ENCODE measurements around the gene TTLL8.

Gene TTLL8

GRCh38 chr22:50058061-50058905, at the start of gene TTLL8:
TSS of gene TTLL8 (minus strand) at chr22:50058298.
- Histone ChIP-seq H3K4me1 (ENCODE audit: insufficient read depth, low read length) (no peaks in the 10 kb centered on the region; the same call in 1 of the 2 replicates), H3K9ac (ENCODE audit: low read depth, low read length) (peak within 1 kb of the TSS; percentile 62; the same call in 1 of the 2 replicates), H3K9me3 (ENCODE audit: control insufficient read depth, insufficient read depth, low read length) (no peaks in the 10 kb centered on the region), H3K36me3 (ENCODE audit: insufficient read depth, low read length) (no peaks in the 10 kb centered on the region)

DNA sequence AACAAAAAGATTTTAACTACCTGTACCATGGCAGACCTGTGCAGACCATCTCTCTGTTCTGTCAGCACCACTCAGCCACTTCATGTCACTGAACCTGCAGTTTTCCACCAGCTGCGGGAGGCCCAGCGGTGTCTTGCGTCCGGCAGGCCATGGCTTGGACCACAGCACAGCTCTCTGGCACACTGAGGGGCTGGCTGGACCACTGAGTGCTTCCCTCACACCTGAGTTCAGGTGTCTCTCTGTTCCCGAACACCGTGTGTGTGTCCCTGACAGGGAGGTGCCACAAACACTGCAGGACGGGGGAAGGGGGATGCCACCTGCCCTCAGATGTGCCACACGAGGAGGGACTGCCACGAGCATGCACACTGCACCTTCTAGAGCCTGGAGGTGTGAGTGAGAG, 49.4 kb upstream of the TTLL8 start:
- Histone ChIP-seq H3K9ac (ENCODE audit: low read depth, low read length) (no peak overlapping the region), H3K4me1 (ENCODE audit: insufficient read depth, low read length) (peaks cover 5% of the 10 kb centered on the region; the same call in 1 of the 2 replicates), H3K36me3 (ENCODE audit: insufficient read depth, low read length) (no peaks in the 10 kb centered on the region), H3K9me3 (ENCODE audit: control insufficient read depth, insufficient read depth, low read length) (no peaks in the 10 kb centered on the region)

- Histone ChIP-seq H3K36me3 (ENCODE audit: insufficient read depth, low read length) (no peaks in the 10 kb centered on the region), H3K9ac (ENCODE audit: low read depth, low read length) (no peak overlapping the region), H3K9me3 (ENCODE audit: control insufficient read depth, insufficient read depth, low read length) (no peaks in the 10 kb centered on the region), H3K4me1 (ENCODE audit: insufficient read depth, low read length) (no peaks in the 10 kb centered on the region)
Observed at GRCh38 chr22:50105208-50106100, 47.4 kb upstream of the TTLL8 start.

- H3K9ac ChIP-seq (ENCODE audit: low read depth, low read length): no peak overlapping the region
- H3K4me1 ChIP-seq (ENCODE audit: insufficient read depth, low read length): no peaks in the 10 kb centered on the region
- no peaks in the 10 kb centered on the region for H3K9me3 ChIP-seq (ENCODE audit: control insufficient read depth, insufficient read depth, low read length)
- H3K36me3 ChIP-seq (ENCODE audit: insufficient read depth, low read length): no peaks in the 10 kb centered on the region
Observed at GRCh38 chr22:50104141-50104544, 46.0 kb upstream of the TTLL8 start.

GRCh38 chr22:50102946-50103345, 44.8 kb upstream of the TTLL8 start:
- Histone ChIP-seq H3K36me3 (ENCODE audit: insufficient read depth, low read length) (no peaks in the 10 kb centered on the region), H3K9ac (ENCODE audit: low read depth, low read length) (no peak overlapping the region), H3K4me1 (ENCODE audit: insufficient read depth, low read length) (no peaks in the 10 kb centered on the region)

GRCh38 chr22:50101870-50102565, 43.9 kb upstream of the TTLL8 start:
- no peaks in the 10 kb centered on the region for H3K9me3 ChIP-seq (ENCODE audit: control insufficient read depth, insufficient read depth, low read length)
- H3K4me1 ChIP-seq (ENCODE audit: insufficient read depth, low read length): no peaks in the 10 kb centered on the region
- no peak overlapping the region for H3K9ac ChIP-seq (ENCODE audit: low read depth, low read length)
- H3K36me3 ChIP-seq (ENCODE audit: insufficient read depth, low read length): no peaks in the 10 kb centered on the region

More at GRCh38 chr22:50102946-50103345, 44.8 kb upstream of the TTLL8 start:
- no peaks in the 10 kb centered on the region for H3K9me3 ChIP-seq (ENCODE audit: control insufficient read depth, insufficient read depth, low read length)

DNA sequence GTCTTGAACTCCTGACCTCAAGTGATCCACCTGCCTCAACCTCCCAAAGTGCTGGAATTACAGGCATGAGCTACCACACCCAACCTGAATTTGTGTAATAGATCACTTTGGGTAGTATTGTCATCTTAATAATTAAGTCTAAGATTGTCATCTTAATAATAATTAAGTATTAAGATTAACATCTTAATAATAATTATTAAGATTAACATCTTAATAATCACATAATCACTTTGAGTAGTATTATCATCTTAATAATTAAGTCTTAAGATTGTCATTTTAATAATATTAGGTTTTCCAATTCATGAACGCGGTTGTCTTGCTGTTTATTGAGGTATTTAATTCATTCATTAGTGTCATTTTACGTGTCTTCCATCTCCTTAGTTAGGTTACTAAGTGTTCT, 40.0 kb upstream of the TTLL8 start:
- no peaks in the 10 kb centered on the region for H3K4me1 ChIP-seq (ENCODE audit: insufficient read depth, low read length)
- no peak overlapping the region for H3K9ac ChIP-seq (ENCODE audit: low read depth, low read length)
- H3K9me3 ChIP-seq (ENCODE audit: control insufficient read depth, insufficient read depth, low read length): no peaks in the 10 kb centered on the region
- H3K36me3 ChIP-seq (ENCODE audit: insufficient read depth, low read length): no peaks in the 10 kb centered on the region

DNA sequence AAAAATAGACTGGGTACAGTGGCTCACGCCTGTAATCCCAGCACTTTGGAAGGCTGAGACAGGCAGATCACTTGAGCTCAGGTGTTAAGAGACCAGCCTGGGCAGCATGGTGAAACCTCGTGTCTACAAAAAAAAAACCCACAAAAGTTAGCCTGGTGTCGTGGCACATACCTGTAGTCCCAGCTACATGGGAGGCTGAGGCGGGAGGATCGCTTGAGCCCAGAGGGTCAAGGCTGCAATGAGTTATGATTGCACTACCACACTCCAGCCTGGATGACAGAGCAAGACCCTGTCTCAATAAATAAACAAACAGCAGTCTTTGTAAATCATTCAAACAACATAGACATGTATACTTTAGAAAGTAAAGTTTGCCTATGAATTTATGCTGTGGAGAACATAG, 34.2 kb upstream of the TTLL8 start:
- no peaks in the 10 kb centered on the region for H3K9me3 ChIP-seq (ENCODE audit: control insufficient read depth, insufficient read depth, low read length)
- H3K9ac ChIP-seq (ENCODE audit: low read depth, low read length): no peak overlapping the region
- H3K4me1 ChIP-seq (ENCODE audit: insufficient read depth, low read length): no peaks in the 10 kb centered on the region
- H3K36me3 ChIP-seq (ENCODE audit: insufficient read depth, low read length): no peaks in the 10 kb centered on the region

GRCh38 chr22:50091092-50091768, 33.1 kb upstream of the TTLL8 start:
- H3K9me3 ChIP-seq (ENCODE audit: control insufficient read depth, insufficient read depth, low read length): no peaks in the 10 kb centered on the region
- no peak overlapping the region for H3K9ac ChIP-seq (ENCODE audit: low read depth, low read length)
- H3K36me3 ChIP-seq (ENCODE audit: insufficient read depth, low read length): no peaks in the 10 kb centered on the region; the same call in 1 of the 2 replicates
- H3K4me1 ChIP-seq (ENCODE audit: insufficient read depth, low read length): no peaks in the 10 kb centered on the region

DNA sequence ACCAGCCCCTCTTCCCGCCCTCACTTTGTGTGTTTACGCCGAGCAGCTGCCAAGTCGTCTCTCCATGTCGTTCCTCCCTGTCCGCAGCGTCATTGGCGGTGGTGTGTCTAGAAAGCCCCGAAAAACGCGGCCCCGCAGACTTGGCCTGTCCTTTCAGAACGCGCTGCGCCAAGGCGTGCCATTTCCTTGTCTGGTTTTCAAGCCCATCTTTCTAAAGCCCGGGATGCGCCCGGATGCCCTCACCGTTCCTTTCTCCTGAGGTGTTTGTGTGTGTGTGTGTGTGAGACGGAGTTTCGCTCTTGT, 32.3 kb upstream of the TTLL8 start:
- peaks cover 3% of the 10 kb centered on the region; the same call in 1 of the 2 replicates for H3K4me1 ChIP-seq (ENCODE audit: insufficient read depth, low read length)
- no peak overlapping the region for H3K9ac ChIP-seq (ENCODE audit: low read depth, low read length)
- H3K36me3 ChIP-seq (ENCODE audit: insufficient read depth, low read length): no peaks in the 10 kb centered on the region; the same call in 1 of the 2 replicates
- H3K9me3 ChIP-seq (ENCODE audit: control insufficient read depth, insufficient read depth, low read length): no peaks in the 10 kb centered on the region

DNA sequence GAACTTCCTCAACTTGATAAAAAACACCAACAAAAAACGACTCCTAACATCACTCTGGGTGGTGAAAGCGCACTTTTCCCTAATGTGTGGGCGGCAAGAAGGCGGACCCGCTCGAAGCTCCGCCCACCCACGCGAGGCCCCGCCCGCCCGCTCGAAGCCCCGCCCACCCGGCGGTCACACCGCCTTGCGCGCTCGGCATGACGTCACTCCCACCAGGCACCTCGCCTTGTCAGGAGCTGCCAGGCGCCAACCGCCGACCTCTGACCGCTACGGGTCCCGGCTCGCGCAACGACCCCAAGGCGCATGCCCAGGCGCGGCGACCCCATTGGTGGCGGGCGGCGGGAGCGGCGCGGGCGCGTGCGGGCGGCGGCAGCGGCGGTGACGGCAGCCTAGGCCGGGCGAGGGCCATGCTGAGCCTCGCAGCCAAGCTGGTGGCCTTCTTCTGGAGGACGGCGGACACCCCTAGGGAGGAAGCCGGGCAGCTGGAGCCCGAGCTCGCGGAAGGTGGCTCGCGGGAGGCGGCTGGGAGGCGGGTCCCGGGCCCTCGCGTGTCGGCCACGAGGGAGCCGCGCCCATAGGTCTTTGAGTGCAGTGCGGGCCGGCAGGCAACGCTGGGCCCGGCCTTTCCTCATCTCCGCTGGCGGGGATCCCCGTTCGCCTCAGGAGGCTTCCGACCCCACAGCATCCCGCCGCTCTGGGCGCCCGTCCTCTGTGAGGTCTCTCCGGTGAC, 31.7 kb upstream of the TTLL8 start, which contains the start of gene MOV10L1:
TSS of gene MOV10L1 (plus strand) at position 325 of the 730 bp plus-strand sequence. CDS start at position 408, 83 bp downstream.
- Histone ChIP-seq H3K9me3 (ENCODE audit: control insufficient read depth, insufficient read depth, low read length) (no peaks in the 10 kb centered on the region), H3K36me3 (ENCODE audit: insufficient read depth, low read length) (no peaks in the 10 kb centered on the region; the same call in 1 of the 2 replicates), H3K9ac (ENCODE audit: low read depth, low read length) (no peak within 1 kb of the TSS), H3K4me1 (ENCODE audit: insufficient read depth, low read length) (peaks cover 9% of the 10 kb centered on the region; the same call in 1 of the 2 replicates)

DNA sequence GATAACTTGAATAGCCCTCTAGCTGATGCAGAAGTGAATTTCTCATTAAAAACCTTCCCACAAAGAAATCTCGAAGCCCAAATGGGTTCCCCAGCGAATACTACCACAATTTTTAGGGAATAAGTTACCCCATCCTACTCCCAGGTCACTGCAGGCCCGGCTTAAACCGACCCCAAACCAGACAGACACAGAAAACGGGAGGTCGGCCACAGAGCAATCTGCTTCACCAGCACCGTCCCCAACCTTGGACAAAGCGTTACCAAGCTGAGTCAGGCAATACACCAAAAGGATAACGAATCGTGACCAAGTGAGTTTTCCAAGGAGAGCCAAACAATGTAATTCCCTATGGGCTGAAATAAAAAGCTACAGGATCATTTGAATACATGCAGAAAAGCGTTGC, 31.1 kb upstream of the TTLL8 start:
- Histone ChIP-seq H3K9ac (ENCODE audit: low read depth, low read length) (no peak overlapping the region), H3K36me3 (ENCODE audit: insufficient read depth, low read length) (no peaks in the 10 kb centered on the region; the same call in 1 of the 2 replicates), H3K9me3 (ENCODE audit: control insufficient read depth, insufficient read depth, low read length) (no peaks in the 10 kb centered on the region), H3K4me1 (ENCODE audit: insufficient read depth, low read length) (peaks cover 10% of the 10 kb centered on the region; the same call in 1 of the 2 replicates)

DNA sequence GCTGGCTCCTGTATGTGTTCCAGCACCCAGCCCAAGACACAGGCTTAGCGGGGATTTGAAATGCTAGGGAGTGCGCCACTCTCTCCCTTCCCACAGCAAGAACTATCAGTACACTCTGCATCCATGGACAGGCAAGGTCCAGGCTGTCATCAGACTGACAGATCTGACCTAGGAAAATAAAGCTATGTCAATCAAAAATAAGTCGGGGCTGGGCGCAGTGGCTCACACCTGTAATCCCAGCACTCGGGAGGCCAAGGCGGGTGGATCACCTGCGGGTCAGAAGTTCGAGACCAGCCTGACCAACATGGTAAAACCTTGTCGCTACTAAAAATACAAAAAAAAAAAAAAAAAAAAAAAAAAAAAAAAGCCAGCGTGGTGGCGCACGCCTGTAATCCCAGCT, 30.0 kb upstream of the TTLL8 start:
- H3K9ac ChIP-seq (ENCODE audit: low read depth, low read length): no peak overlapping the region
- peaks cover 10% of the 10 kb centered on the region; the same call in 1 of the 2 replicates for H3K4me1 ChIP-seq (ENCODE audit: insufficient read depth, low read length)
- no peaks in the 10 kb centered on the region; the same call in 1 of the 2 replicates for H3K36me3 ChIP-seq (ENCODE audit: insufficient read depth, low read length)
- no peaks in the 10 kb centered on the region for H3K9me3 ChIP-seq (ENCODE audit: control insufficient read depth, insufficient read depth, low read length)
